GM19193 (cell line): Measurements from ENCODE around the gene SPATA6L.

Experiments
- POLR2A ChIP-seq: IDR thresholded peaks from 4 replicates; pipeline ENCODE4 v1.6.1; 2011; ENCODE audit not compliant: insufficient read depth, insufficient read length; ENCODE audit errors: extremely low read depth

Gene SPATA6L, protein sequence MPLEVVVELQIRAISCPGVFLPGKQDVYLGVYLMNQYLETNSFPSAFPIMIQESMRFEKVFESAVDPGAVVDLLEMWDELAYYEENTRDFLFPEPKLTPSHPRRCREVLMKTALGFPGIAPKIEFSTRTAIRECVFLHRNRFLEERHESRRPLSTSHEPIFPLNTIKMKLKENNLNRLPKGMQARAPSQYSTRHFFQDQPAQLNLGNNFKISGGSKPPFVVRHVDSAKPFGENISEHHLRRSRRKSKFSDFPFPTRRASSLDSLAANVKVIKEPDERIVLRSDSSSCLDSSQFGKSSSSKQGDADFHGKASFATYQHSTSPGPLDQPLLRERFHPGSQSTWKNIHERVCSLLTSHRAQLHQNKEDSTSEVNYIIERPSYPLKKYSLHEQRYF

DNA sequence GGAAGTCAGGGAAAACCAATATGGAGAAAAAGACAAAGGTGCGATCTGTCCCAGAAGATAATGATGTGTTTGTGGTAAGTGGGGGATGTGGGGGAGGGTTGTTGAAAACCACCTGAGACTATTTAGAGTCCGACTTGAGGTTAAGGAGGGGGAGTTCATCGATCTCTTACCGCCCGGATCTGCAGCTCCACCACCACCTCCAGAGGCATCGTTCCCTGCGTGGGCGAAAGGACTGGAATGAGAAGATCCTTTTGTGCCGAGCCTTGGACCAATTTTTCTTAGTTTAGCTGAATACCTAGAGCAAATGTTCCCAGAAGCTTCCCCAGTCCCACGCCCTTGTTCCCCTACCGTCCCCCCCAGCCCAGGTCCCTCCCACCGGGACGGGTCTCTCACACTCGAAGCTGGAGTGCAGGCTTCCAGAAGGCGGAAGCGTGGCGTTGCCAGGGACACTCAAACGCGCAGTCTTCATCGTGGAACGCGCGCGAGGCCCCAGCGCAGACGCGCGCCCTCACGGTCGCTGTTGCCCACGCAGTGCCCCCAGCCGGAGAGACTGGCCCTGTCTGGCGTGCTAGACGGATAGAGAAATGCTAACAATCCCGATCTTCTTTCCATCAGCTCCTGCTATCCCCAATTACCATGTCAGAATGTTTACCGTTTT lies at the start of gene SPATA6L:
TSS of gene SPATA6L (minus strand) at position 439 of the 658 bp plus-strand sequence. CDS start at position 209, 230 bp downstream.
- TF ChIP-seq POLR2A, result peak; percentile 39

- no peak for TF ChIP-seq POLR2A
Observed at GRCh38 chr9:4714266-4715016, 48.2 kb upstream of the SPATA6L start.

- TF ChIP-seq POLR2A, result no peak
Observed at GRCh38 chr9:4713849-4714248, 47.6 kb upstream of the SPATA6L start.

GRCh38 chr9:4709380-4709779 lies 43.1 kb upstream of the SPATA6L start:
- no peak for TF ChIP-seq POLR2A

GRCh38 chr9:4706971-4707622 lies 40.8 kb upstream of the SPATA6L start:
- no peak for TF ChIP-seq POLR2A

DNA sequence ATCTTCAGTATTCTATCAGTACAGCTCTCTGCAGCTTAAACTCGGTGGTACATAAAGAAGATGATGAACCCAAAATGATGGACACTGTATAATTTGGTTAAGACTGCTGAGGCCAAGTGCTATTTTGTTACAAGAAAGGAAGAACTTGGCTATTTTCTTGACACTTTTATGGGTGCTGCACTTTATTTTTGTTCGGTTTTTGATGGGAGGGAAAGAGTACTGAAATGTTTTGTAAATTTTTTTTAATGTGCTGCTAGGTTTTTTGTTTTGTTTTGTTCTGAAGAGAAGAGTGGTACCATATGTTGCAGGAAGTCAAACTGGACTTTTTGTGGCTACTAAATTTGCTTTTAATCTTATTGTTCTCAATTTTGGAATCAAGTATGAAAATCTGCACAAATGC lies 39.7 kb upstream of the SPATA6L start:
- no peak for TF ChIP-seq POLR2A

- TF ChIP-seq POLR2A, result no peak
Observed at GRCh38 chr9:4704129-4704528, 37.8 kb upstream of the SPATA6L start.

DNA sequence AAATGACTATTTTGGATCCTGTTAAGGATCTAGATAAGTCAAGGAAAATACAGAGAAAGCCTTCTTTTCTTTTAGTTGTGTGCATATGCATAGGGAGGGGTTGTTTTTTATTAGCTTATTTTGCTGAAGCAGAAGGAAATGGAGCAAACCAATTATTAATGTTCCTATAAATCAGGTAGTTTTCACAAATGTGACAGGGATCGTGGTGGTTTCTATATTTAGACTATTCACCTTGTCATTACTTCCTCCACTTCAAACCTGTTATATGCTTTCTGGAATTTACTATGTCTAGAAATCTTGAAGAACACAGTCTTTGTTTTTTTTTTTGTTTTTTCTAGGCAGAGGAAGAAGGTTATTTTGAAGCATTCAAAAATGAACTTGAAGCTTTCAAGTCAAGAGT lies 35.2 kb upstream of the SPATA6L start:
- TF ChIP-seq POLR2A, result no peak

- TF ChIP-seq POLR2A, result no peak
Observed at GRCh38 chr9:4700932-4701331, 34.7 kb upstream of the SPATA6L start.

- no peak for TF ChIP-seq POLR2A
Observed at GRCh38 chr9:4700091-4700490, 33.8 kb upstream of the SPATA6L start.

- no peak for TF ChIP-seq POLR2A
Observed at GRCh38 chr9:4691795-4692194, 25.5 kb upstream of the SPATA6L start.

DNA sequence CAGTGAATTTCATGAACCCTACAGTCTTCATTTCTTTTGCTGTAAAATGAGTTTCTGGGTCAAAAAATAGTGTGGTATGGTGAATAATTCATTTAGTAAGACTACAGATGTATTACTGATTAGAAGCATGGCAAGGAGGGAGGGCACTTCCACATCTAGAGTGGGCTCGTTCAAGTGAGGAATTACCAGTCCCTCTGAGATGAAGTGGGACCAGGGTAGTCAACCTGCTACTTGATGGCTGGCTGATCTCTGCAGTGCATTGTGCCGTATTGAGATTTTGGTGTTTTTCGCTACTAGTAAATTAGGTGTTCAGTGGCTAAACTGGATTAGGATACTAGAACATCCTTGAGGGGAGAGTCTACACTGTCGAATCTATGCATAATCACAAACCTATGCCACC lies 23.9 kb upstream of the SPATA6L start:
- TF ChIP-seq POLR2A, result no peak

DNA sequence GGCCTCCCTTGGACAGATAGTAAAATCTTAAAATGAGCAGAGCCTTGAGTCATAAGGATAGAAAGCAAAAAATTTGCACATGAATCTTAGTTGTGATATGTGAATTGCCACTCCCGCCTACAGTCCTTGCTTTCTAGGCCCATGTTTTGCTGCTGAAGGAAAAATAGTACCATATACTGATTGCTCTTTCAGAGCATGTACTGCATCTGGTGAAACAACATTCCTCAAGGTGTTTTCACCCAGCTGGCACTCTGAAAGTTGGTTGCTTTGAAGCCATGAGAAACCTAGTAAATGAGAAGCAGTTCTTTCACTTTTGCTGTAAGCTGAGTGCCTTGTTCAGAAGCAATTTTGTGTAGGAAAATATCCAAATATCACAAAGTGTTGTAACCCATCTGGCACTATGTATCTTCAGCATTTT lies 23.4 kb upstream of the SPATA6L start:
- TF ChIP-seq POLR2A, result no peak

DNA sequence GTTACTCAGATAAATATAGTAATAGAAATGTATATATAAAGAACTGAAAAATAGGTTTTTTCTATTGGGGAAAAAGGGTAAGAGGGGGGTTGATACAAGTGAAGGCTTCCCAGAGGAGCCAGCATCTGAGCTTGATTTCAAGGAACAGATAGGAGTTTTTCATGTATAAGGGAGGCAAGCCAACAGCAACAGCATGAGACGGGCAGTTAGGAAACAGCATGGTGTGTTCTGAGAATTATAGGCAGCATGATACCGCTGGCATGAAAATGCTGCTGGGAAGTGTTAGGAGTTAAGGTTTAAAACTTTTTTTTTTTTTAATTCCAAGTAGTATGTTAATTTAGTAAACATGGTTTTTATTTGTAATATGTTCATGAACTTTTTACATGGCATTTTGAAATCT lies 22.7 kb upstream of the SPATA6L start:
- TF ChIP-seq POLR2A, result no peak

GRCh38 chr9:4686584-4686983 lies 20.3 kb upstream of the SPATA6L start:
- no peak for TF ChIP-seq POLR2A
